ENCODE data around the gene ANKRD37.

DNA sequence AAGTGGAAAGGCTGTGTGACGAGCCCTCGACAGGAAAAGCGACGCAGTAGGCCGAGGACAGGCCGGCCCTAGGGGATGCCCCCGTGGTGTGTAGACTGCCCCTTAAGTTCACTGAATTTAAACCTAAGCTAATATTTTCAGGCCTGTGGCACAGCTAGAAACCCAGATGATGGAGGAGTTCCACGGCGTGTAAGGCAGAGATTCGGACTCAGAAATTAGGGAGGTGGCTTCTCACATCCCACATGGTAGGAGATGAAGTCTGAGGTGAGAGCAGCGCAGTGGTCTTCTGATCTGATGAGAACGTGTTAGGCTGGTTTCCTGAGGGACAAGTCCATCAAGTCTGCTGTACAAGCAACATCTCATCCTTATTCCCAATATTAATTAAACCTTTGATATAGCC lies 8.7 kb upstream of the ANKRD37 start:
- TF ChIP-seq, protein P1, sequence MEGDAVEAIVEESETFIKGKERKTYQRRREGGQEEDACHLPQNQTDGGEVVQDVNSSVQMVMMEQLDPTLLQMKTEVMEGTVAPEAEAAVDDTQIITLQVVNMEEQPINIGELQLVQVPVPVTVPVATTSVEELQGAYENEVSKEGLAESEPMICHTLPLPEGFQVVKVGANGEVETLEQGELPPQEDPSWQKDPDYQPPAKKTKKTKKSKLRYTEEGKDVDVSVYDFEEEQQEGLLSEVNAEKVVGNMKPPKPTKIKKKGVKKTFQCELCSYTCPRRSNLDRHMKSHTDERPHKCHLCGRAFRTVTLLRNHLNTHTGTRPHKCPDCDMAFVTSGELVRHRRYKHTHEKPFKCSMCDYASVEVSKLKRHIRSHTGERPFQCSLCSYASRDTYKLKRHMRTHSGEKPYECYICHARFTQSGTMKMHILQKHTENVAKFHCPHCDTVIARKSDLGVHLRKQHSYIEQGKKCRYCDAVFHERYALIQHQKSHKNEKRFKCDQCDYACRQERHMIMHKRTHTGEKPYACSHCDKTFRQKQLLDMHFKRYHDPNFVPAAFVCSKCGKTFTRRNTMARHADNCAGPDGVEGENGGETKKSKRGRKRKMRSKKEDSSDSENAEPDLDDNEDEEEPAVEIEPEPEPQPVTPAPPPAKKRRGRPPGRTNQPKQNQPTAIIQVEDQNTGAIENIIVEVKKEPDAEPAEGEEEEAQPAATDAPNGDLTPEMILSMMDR (IDR thresholded peaks at IDR 0.05; ENCODE audit: insufficient read depth, low read depth, low read length), result no peak
- no peak for TF ChIP-seq EZH2 (IDR thresholded peaks at IDR 0.05; ENCODE audit: insufficient read depth, low read length)
